Ishikawa (cell line): ENCODE data around the gene SP1.

Source experiments
- CEBPB ChIP-seq: IDR thresholded peaks from 2 replicates; pipeline ENCODE4 v1.6.1; 2012
- CREB1 ChIP-seq: IDR thresholded peaks from 2 replicates; pipeline ENCODE4 v1.6.1; 2012; ENCODE audit warnings: low read depth
- EGR1 ChIP-seq: IDR thresholded peaks from 2 replicates; pipeline ENCODE4 v1.6.1; 2012
- EP300 ChIP-seq: IDR thresholded peaks from 2 replicates; pipeline ENCODE4 v1.6.1; 2012; ENCODE audit warnings: borderline replicate concordance
- FOXM1 ChIP-seq: IDR thresholded peaks from 2 replicates; pipeline ENCODE4 v1.6.1; 2012; ENCODE audit warnings: low read depth, borderline replicate concordance
- NFIC ChIP-seq: IDR thresholded peaks from 2 replicates; pipeline ENCODE4 v1.6.1; 2012
- RAD21 ChIP-seq: IDR thresholded peaks from 2 replicates; pipeline ENCODE4 v1.6.1; 2012; ENCODE audit warnings: low read depth
- REST ChIP-seq: IDR thresholded peaks from 2 replicates; pipeline ENCODE4 v1.6.1; 2012; ENCODE audit warnings: low read depth, mild to moderate bottlenecking
- TAF1 ChIP-seq: IDR thresholded peaks from 2 replicates; pipeline ENCODE4 v1.6.1; 2012; ENCODE audit warnings: low read depth, mild to moderate bottlenecking
- TCF12 ChIP-seq: IDR thresholded peaks from 2 replicates; pipeline ENCODE4 v1.6.1; 2012; ENCODE audit warnings: low read depth
- TEAD4 ChIP-seq: IDR thresholded peaks from 2 replicates; pipeline ENCODE4 v1.6.1; 2012
- USF1 ChIP-seq: IDR thresholded peaks from 2 replicates; pipeline ENCODE4 v1.6.1; 2012
- YY1 ChIP-seq: IDR thresholded peaks from 2 replicates; pipeline ENCODE4 v1.6.1; 2012; ENCODE audit warnings: low read depth
- ZBTB7A ChIP-seq: IDR thresholded peaks from 2 replicates; pipeline ENCODE4 v1.6.1; 2012; ENCODE audit warnings: low read depth
- TF ChIP-seq, protein P1 (sequence below): IDR thresholded peaks from 2 replicates; pipeline ENCODE4 v1.6.1; 2012

Gene SP1

DNA sequence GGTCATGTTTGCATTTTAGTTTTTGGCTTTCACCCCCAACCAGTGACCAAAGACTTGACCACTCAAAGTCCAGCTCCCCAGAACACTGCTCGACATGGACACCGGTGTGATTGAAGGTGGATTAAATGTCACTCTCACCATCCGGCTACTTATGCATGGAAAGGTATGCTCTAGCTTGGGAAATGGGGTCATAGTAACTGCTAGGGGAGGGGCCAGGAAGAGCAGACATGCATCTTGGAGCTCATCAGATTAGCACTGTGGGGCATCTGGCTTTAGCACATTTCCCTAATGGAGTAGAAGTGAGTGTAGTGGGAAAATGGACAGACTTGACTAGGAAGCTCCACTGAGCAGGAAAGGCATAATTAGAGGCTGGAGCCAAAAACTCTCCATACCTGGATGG, 74.7 kb downstream of the SP1 start:
- TF ChIP-seq TCF12 (no peak), RAD21 (no peak), ZBTB7A (no peak), CREB1 (no peak), CEBPB (no peak), EP300 (no peak), USF1 (no peak), EGR1 (no peak), REST (no peak), YY1 (no peak), NFIC (no peak), TEAD4 (no peak), FOXM1 (no peak), TAF1 (no peak)
- TF ChIP-seq, protein P1, sequence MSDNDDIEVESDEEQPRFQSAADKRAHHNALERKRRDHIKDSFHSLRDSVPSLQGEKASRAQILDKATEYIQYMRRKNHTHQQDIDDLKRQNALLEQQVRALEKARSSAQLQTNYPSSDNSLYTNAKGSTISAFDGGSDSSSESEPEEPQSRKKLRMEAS: no peak

DNA sequence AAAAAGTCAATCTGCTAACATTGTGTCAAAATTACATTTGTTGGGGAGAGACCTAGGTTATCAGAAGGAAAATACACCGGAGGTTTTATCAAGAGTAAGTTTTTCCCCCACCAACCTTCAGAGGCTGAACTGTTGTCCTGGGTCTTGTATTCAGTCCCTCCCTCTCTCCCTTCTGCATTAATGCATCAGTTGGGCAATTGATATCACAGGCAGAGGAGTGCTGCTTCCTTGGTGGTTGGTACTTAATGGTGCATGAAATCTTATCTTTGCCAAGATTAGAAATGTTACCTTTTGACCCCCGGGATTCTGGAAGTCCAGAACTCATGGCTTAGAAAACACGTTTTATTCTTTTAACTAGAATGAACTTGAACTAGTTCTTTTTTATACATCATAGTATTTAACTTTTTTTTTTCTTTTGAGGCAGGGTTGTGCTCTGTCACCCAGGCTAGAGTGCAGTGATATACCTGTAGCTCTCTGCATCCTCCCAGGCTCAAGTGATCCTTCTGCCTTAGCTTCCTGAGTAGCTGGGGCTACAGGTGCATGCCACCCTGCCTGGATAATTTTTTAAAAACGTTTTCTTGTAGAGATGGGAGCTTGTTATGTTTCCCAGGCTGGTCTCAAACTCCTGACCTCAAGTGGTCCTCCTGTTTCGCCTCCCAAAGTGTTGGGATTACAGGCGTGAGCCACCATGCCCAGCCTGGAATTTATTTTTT, 76.8 kb downstream of the SP1 start:
- no peak for TF ChIP-seq ZBTB7A

GRCh38 chr12:53459097-53459496, 79.1 kb downstream of the SP1 start:
- no peak for TF ChIP-seq NFIC
- TF ChIP-seq USF1: no peak
- no peak for TF ChIP-seq CREB1
- no peak for TF ChIP-seq ZBTB7A
- TF ChIP-seq TAF1: no peak
- TF ChIP-seq, protein P1: no peak
- no peak for TF ChIP-seq RAD21
- TF ChIP-seq EP300: no peak
- TF ChIP-seq YY1: no peak
- TF ChIP-seq TCF12: no peak

- TF ChIP-seq REST: no peak
- TF ChIP-seq EGR1: no peak
- no peak for TF ChIP-seq TAF1
- no peak for TF ChIP-seq EP300
- no peak for TF ChIP-seq RAD21
- TF ChIP-seq TEAD4: no peak
- TF ChIP-seq TCF12: no peak
- no peak for TF ChIP-seq YY1
- TF ChIP-seq CREB1: no peak
- TF ChIP-seq, protein P1: no peak
Measured at GRCh38 chr12:53461059-53461458, 81.1 kb downstream of the SP1 start.

GRCh38 chr12:53461591-53461990, 81.6 kb downstream of the SP1 start:
- TF ChIP-seq EP300: no peak
- no peak for TF ChIP-seq EGR1
- TF ChIP-seq YY1: no peak
- no peak for TF ChIP-seq CREB1
- TF ChIP-seq REST: no peak
- no peak for TF ChIP-seq ZBTB7A
- TF ChIP-seq FOXM1: no peak
- TF ChIP-seq NFIC: no peak
- TF ChIP-seq USF1: no peak
- no peak for TF ChIP-seq TCF12
- TF ChIP-seq CEBPB: no peak
